A549 treated with RU486 at 1 μM for 4 hours (cell line): ENCODE data around the gene LTB4R2. TPM values are rescaled to one million over a fixed set of nuclear protein-coding genes. Genes with fewer than 3 reads are reported as not detected.

ENCODE experiments used
- total RNA-seq: library from RNA; stranded (reverse); fragments of 200-300 nt; extraction: Qiagen RNA extraction; gene quantifications from 5 replicates; pipeline ENCODE4 v1.2.3, GENCODE V29; 2022; ENCODE audit warnings: low read depth

LTB4R2 gene, protein sequence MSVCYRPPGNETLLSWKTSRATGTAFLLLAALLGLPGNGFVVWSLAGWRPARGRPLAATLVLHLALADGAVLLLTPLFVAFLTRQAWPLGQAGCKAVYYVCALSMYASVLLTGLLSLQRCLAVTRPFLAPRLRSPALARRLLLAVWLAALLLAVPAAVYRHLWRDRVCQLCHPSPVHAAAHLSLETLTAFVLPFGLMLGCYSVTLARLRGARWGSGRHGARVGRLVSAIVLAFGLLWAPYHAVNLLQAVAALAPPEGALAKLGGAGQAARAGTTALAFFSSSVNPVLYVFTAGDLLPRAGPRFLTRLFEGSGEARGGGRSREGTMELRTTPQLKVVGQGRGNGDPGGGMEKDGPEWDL
- total RNA-seq, result 2.5 to 5.7 TPM (median 4.3 TPM) in 5 replicates

DNA sequence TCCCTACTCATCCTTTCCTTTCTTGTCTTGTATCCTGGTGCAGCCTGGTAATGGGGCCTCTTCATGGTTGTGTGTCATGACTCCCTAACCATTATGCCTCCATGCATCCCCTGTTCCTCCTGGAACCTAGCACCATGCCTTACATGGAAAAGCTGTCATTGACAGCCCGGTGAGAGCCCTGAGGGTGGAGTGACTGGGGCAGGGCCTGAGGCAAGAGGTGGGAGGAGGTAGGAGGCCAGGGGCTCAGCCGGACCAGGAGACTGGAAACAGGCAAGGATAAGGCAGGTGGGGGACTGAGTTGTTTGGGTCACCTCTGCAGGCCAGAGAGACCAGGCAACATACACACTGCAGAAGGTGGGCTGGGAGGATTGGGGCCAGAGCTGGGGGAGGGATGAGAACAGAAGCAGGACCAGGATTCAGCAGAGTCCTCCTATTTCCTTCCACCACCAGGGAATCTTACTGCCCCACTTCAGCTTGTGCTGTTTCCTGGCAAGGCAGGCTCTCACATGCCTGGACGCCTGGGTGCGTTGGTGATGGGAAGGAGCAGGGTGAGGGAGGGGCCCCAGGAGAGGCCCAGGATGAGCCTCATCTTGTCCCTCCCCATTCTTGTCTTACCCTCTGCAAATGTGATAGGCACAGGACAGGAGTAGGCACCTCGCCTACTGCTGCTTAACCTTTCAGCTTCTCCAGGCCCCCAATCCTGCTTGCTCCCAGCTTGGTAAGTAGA is at the start of gene LTB4R2:
LTB4R2 (plus strand) TSS at position 603 of the 727 bp plus-strand sequence. CDS start 525 bp downstream, outside the sequence.

DNA sequence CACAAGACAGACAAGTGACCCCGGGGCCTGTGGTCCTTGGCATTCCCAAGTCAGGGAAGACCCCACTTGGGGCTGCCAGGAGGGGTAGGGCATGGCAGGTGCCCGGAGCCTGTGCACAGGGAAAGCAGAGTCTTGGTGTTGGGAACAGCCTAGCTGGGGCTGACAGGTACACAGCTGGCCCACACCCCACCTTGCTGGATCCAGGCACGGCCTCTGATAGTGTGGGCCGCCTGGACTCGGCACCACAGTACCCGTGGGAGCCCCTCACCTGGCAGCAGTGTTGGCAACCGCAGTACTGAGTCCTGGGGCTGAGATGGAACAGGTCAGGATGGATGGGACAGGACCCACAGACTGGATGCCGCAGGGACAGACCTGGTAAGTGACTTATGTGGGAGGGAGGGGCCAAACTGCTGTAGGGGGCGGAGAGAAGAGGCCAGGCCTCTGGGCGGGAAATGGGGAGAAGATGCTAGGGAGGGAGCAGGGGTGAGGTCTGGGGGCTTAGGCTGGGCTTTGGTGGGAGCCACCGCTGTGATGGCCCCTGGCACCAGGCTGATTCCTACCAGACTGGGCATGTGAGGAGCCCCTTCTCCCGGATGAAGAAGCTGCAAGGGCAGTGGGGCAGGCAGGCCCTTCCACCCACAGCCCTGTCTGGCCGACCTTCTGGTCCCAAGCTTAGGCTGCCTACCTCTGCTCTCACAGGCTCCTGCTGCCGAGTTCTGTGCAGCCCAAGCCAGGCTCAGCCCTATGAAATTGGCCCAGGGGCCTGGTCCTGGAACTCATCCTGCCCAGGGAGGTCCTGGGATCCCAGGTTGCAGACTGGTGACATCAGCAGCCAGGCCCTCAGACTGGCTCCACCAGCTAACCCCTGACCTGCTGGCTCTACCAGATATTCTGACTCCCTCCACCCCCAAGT is 46.9 kb upstream of the LTB4R2 start, which contains the start of gene TGM1:
TGM1 (minus strand) TSS at position 357 of the 913 bp plus-strand sequence. CDS start 825 bp downstream, outside the sequence.

DNA sequence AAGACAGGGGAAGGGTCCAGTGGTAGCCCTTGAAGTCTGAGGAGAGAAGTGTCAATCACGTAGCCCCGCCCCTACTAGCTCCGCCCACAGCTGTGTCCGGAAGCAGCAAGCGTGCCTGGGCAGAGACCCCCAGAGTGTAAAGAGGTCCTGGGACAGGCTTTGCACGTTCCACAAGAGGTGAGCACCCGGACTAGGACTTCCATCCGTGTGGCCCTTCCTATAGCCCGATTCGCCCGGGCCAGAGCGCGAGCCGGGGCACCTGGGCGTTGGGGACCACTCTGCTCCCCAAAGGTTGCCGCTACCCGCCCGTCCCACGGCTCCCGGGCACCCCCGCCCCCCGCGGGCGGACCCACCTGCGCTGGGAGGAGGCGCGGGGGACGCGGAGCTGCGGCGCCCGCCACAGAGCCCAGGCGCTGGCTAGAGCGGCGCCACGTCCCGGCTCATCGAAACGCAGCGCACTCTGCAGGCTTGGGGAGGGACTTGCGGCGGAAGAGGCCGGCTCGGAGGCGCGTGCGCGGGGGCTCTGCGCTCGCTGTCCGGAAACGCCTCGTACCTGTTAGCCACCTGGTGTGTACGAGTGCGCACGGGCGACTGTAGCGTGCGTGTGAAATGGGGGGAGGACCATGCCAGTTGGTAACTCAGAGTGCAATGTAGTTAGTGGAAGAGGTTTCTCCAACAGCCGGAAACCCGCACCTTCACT is 38.7 kb upstream of the LTB4R2 start, which contains the start of gene RABGGTA:
RABGGTA (minus strand) TSS at position 464 of the 700 bp plus-strand sequence. CDS start 482 bp downstream, outside the sequence.

DNA sequence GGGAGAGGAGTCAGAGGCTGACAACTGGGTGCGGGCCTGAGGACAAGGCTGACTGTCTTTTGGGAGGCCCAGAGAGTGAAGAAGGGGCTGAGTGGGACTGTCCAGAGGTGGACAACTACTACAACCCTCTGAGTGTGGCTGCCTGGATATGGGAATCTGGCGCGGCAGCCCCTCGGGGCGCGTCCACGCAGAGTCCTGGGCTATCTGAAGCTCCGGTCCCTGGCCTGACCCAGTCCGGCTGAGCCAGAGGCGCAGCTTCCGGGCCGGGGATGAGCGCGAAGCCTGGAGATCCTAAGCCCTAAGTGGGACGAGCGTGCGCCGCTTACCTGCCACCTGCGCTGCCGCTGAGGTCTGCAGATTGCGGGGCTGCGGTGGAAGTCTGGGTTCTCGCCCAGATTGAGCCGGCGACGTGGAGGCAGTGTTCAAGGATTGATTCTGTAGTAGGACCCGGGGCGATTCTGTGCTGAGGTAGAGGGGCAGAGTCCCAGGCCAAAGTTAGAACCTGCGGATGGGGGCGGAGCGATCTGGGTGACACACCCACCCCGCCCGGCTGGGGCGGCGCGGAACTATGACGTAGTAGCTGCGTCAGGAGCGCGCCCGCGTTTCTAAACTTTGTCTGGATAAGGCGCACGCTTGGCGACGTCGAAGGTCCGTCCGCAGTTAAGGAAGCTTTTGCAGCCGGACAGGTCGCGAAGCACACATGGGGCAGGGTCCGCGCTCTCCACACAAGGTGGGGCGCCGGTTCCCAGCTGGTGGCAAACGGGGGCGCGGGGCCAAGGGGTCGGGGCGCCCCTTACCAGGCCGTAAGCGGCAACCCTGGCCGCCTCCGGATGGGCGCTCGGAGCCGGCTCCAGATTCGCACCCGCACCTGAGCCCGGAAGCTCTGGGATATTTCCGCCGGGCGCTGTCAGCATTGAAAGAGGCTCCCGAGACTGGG is 10.4 kb upstream of the LTB4R2 start, which contains the start of the genes DHRS1 and NOP9:
DHRS1 (minus strand) TSS at position 526 of the 937 bp plus-strand sequence. CDS start 674 bp downstream, outside the sequence.
NOP9 (plus strand) TSS at position 596 of the 937 bp plus-strand sequence; CDS start at position 701, 105 bp downstream.

DNA sequence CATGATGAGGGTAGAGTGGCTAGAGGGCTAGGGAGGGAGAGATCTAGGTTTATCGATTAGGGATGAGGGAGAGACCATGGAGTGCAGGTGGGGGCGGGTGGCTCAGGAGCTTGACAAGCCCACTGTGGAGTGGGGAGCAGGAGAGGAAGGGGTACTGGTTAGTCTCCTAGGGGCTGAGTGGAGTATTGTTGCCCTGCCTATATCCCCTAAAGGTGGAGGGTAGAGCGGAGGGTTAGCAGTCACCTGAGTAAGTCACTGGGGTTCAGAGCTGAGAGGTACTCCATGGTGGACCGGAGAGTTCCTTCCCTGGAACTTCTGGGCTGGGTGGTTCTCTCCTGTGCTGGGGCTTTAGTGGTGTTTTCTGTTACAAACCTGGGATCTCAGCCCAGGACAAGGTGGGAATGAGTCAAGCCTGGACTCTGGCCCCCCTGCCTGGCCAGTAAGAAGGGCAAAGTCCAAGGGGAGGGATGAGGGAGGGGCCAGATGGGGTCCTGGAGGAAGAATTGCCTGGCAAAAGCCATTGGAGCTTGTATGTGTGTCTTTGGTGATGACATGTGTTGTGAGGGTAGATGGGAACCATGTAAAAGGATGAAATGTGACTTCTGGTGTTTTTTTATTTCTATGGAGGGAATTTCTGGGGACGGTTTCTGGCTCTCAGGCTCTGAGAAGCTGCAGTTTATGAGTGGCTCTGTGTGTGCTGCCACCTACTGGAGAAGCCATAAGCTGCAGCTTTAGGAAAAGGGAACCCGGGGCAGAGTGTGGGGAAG is 2.2 kb upstream of the LTB4R2 start, which contains the start of gene CIDEB:
CIDEB (minus strand) TSS at position 403 of the 767 bp plus-strand sequence; CDS start at position 284, 119 bp downstream.

DNA sequence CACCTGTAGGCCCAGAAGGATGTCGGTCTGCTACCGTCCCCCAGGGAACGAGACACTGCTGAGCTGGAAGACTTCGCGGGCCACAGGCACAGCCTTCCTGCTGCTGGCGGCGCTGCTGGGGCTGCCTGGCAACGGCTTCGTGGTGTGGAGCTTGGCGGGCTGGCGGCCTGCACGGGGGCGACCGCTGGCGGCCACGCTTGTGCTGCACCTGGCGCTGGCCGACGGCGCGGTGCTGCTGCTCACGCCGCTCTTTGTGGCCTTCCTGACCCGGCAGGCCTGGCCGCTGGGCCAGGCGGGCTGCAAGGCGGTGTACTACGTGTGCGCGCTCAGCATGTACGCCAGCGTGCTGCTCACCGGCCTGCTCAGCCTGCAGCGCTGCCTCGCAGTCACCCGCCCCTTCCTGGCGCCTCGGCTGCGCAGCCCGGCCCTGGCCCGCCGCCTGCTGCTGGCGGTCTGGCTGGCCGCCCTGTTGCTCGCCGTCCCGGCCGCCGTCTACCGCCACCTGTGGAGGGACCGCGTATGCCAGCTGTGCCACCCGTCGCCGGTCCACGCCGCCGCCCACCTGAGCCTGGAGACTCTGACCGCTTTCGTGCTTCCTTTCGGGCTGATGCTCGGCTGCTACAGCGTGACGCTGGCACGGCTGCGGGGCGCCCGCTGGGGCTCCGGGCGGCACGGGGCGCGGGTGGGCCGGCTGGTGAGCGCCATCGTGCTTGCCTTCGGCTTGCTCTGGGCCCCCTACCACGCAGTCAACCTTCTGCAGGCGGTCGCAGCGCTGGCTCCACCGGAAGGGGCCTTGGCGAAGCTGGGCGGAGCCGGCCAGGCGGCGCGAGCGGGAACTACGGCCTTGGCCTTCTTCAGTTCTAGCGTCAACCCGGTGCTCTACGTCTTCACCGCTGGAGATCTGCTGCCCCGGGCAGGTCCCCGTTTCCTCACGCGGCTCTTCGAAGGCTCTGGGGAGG is 985 bp downstream of the LTB4R2 start, which contains the start of gene LTB4R:
LTB4R (plus strand) TSS at position 857 of the 959 bp plus-strand sequence. CDS start 4,150 bp downstream, outside the sequence.

DNA sequence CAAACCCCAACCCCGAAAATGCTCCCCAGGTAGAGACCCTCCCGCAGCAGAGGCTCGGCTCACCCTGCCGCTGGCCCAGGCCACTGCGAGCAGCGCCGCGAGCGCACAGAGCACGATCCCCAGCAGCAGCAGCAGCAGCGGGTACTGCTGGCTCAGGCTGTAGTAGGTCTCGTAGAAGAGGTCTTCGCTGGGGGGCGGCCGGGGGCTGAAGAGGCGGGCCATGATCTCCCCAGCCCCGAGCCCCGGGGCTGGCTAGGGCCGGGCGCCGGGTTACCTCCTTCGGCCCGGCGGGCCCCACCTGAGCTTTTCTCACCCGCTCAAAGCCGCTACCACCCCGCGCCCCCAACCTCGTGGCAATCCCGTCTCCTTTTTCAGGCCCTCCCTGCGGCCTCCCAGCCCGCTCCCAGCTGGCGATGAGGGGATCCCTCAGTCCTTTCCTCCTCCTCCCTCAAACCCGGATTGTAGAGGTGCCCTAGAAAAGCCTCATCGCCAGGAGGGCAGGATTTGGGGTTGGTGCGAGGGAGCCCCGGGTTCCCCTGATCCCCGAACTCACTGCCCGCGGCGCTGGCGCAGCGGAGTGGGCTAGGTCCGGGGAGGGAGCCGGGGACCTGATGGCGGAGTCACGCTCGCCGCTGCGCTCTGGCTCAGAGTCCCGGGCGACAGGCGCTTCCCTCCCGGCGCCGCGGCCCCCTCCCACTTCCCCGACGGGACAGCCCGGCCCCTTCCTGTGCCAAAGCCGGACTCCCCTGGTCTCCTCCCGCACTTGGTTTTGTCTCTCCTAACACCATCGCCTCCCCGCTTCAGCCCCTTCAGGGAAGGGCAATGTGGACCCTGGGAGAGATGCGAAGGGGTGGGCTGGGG is 24.7 kb downstream of the LTB4R2 start, which contains the start of gene ADCY4:
ADCY4 (minus strand) TSS at position 641 of the 861 bp plus-strand sequence; CDS start at position 222, 419 bp downstream.

DNA sequence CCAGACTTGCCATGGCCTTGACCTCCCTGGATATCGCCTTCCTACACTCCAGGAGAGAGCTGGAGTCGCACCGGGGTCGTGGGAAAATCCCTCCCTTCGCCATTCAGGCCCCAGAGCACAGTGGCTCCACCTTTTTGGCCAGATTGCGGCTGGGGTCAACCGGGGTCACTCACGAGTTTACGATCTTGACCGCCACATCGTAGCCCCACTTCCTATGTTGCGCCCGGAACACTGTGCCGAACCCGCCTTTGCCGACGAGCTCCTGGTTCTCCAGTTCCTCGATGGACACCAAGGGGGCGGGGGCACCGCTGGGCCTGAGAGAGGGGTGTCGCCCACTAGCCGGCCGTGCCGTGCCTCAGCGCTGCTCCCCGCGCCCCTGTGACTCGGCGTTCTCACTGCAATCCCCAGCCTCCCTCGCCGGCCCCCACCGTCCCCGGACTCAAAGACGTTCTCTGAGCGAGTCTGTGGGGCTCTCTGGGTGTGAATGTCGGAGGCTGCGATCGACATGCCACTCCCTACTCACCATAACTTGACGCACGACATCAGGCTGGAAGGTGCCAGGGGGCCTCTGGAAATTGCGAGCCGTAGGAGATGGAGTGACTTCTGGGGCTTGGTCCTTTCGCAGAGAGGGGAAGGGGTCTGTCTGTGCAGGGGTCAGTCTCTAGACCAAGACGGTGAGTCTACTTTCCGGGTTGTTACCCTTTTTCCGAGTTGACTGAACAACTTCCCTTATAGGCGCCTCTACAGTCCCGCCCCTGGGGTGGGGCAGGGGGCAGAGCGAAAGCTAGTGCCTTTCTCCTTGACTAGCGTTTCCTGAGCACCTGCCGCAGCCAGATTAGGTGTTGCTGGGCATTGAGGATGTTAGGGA is 29.6 kb downstream of the LTB4R2 start, which contains the start of gene RIPK3:
RIPK3 (minus strand) TSS at position 708 of the 868 bp plus-strand sequence; CDS start at position 543, 165 bp downstream.

Other genes starting within 250 kb of the LTB4R2 start
- gene CPNE6, start 238.6 kb upstream of the LTB4R2 start, total RNA-seq, result not detected in 5 replicates
- gene PCK2, start 215.8 kb upstream of the LTB4R2 start, total RNA-seq, result 16.5 to 22.6 TPM (median 20.9 TPM) in 5 replicates
- gene DCAF11, start 195.4 kb upstream of the LTB4R2 start, total RNA-seq, result 19.5 to 23.6 TPM (median 20.5 TPM) in 5 replicates
- 0.72 to 1.2 TPM (median 0.80 TPM) in 5 replicates for gene NRL, start 195.2 kb upstream of the LTB4R2 start, total RNA-seq
- 0.17 to 0.31 TPM in 2 of 5 replicates, not detected in the others for gene FITM1, start 179.5 kb upstream of the LTB4R2 start, total RNA-seq
- gene PSME1, start 173.9 kb upstream of the LTB4R2 start, total RNA-seq, result 166 to 196 TPM (median 176 TPM) in 5 replicates
- gene EMC9, start 168.5 kb upstream of the LTB4R2 start, total RNA-seq, result 45.0 to 65.7 TPM (median 61.1 TPM) in 5 replicates
- gene PSME2, start 163.5 kb upstream of the LTB4R2 start, total RNA-seq, result 163 to 221 TPM (median 173 TPM) in 5 replicates
- 18.9 to 37.4 TPM (median 28.0 TPM) in 5 replicates for gene RNF31, start 162.6 kb upstream of the LTB4R2 start, total RNA-seq
- gene IRF9, start 148.9 kb upstream of the LTB4R2 start, total RNA-seq, result 14.5 to 20.9 TPM (median 16.8 TPM) in 5 replicates
- 4.0 to 5.5 TPM (median 5.1 TPM) in 5 replicates for gene REC8, start 138.1 kb upstream of the LTB4R2 start, total RNA-seq
- 79.3 to 90.2 TPM (median 86.3 TPM) in 5 replicates for gene IPO4, start 121.3 kb upstream of the LTB4R2 start, total RNA-seq
- 63.2 to 70.0 TPM (median 67.6 TPM) in 5 replicates for gene TM9SF1, start 114.7 kb upstream of the LTB4R2 start, total RNA-seq
- not detected in 5 replicates for gene TSSK4, start 104.4 kb upstream of the LTB4R2 start, total RNA-seq
- 71.9 to 101 TPM (median 93.0 TPM) in 5 replicates for gene CHMP4A, start 96.7 kb upstream of the LTB4R2 start, total RNA-seq
- gene MDP1, start 94.1 kb upstream of the LTB4R2 start, total RNA-seq, result 27.3 to 34.4 TPM (median 29.4 TPM) in 5 replicates
- gene NEDD8, start 77.8 kb upstream of the LTB4R2 start, total RNA-seq, result 444 to 520 TPM (median 484 TPM) in 5 replicates
- gene GMPR2, start 77.2 kb upstream of the LTB4R2 start, total RNA-seq, result 54.3 to 66.4 TPM (median 58.1 TPM) in 5 replicates
- 34.2 to 38.2 TPM (median 36.6 TPM) in 5 replicates for gene TINF2, start 67.5 kb upstream of the LTB4R2 start, total RNA-seq
- gene TGM1, start 47.0 kb upstream of the LTB4R2 start, total RNA-seq, result 0.53 to 1.1 TPM (median 1.0 TPM) in 5 replicates
- gene RABGGTA, start 38.5 kb upstream of the LTB4R2 start, total RNA-seq, result 15.2 to 18.4 TPM (median 16.6 TPM) in 5 replicates
- 10.3 to 14.0 TPM (median 13.1 TPM) in 5 replicates for gene DHRS1, start 10.4 kb upstream of the LTB4R2 start, total RNA-seq
- gene NOP9, start 10.3 kb upstream of the LTB4R2 start, total RNA-seq, result 13.7 to 17.0 TPM (median 16.6 TPM) in 5 replicates
- gene CIDEB, start 2.2 kb upstream of the LTB4R2 start, total RNA-seq, result 0.15 to 1.00 TPM (median 0.20 TPM) in 5 replicates
- 3.7 to 6.6 TPM (median 6.4 TPM) in 5 replicates for gene LTB4R, start 1.4 kb downstream of the LTB4R2 start, total RNA-seq
- not detected in 5 replicates for gene ADCY4, start 24.9 kb downstream of the LTB4R2 start, total RNA-seq
- gene RIPK3, start 29.9 kb downstream of the LTB4R2 start, total RNA-seq, result not detected in 5 replicates
- gene NFATC4, start 58.0 kb downstream of the LTB4R2 start, total RNA-seq, result 0.29 to 0.67 TPM (median 0.47 TPM) in 4 of 5 replicates, not detected in the other
- 0.16 to 0.78 TPM (median 0.18 TPM) in 5 replicates for gene NYNRIN, start 88.9 kb downstream of the LTB4R2 start, total RNA-seq
- gene CBLN3, start 119.5 kb downstream of the LTB4R2 start, total RNA-seq, result 1.0 to 1.6 TPM (median 1.3 TPM) in 5 replicates
- gene KHNYN, start 119.8 kb downstream of the LTB4R2 start, total RNA-seq, result 19.3 to 28.8 TPM (median 26.1 TPM) in 5 replicates
- gene SDR39U1, start 132.6 kb downstream of the LTB4R2 start, total RNA-seq, result 42.7 to 56.3 TPM (median 47.4 TPM) in 5 replicates
- not detected in 5 replicates for gene CMA1, start 198.1 kb downstream of the LTB4R2 start, total RNA-seq